ENCODE results near the gene GPC6. TPM values are rescaled to one million over a fixed set of nuclear protein-coding genes. Genes with fewer than 3 reads are reported as not detected.

The GPC6 gene
- total and polyA plus RNA-seq, 9 of the 15 experiments (the other 6 are each of a cell fraction or from before 2014, with no cell fraction given), result under 0.01 to 0.20 (median 0.01) TPM; not detected in 4

DNA sequence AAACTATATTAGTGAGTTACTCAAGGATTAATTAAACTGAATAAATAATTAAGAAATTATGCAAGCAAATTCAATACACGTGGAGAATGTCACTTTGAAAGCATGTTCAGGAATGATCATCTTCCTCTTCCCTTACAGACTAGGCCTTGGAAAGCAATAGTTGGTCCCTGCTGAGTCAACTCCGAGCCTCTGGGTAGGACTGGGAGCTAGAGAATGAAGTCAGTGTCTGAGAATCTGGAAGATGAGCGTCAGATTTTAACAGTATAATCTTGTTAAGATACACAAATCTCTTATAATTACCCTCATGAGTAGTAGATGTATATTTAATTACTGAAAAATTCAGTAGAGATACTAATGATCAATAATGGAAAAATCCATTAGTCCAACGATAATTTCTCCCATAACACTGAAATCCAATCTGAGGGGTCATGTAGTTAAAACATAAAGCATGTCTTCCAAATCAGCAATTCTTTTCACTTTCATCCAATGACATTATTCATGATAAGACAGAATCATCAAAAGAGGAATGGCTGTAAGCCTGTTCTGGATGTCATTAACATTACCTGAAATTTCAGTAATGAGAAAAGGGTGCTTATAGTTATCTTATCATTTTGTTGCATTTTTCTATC, 829.9 kb downstream of the GPC6 start:
- Histone ChIP-seq H3K4me2 (ENCODE audit: insufficient read depth, low read length) (no peak overlapping the region), H3K9me1 (ENCODE audit: control insufficient read depth, insufficient read depth, low read length) (no peaks in the 10 kb centered on the region), H2AFZ (ENCODE audit: low read depth, low read length) (no peak overlapping the region), H3K4me3 (no peak overlapping the region), H3K9me3 (replicated peaks; ENCODE audit: control insufficient read depth, insufficient read depth, low read depth, low read length) (no peaks in the 10 kb centered on the region; the same call in 1 of the 2 replicates), H3K36me3 (ENCODE audit: control insufficient read depth, insufficient read depth, low read length) (no peaks in the 10 kb centered on the region), H3K4me1 (replicated peaks in 1 of 2; ENCODE audit: control insufficient read depth in 2 of 2, insufficient read depth in 2 of 2, low read length in 2 of 2) (no peaks in the 10 kb centered on the region), H3K9ac (ENCODE audit: insufficient read depth in 1 of 2, low read depth in 2 of 2, low read length in 2 of 2) (no peak overlapping the region), H4K20me1 (replicated peaks; ENCODE audit: control insufficient read depth, insufficient read depth, low read length) (no peaks in the 10 kb centered on the region), H3K27me3 (ENCODE audit: control insufficient read depth in 2 of 2, insufficient read depth in 2 of 2, low read length in 2 of 2) (no peaks in the 10 kb centered on the region), H3K79me2 (ENCODE audit: control insufficient read depth, insufficient read depth, low read length) (no peaks in the 10 kb centered on the region), H3K27ac (ENCODE audit: extremely low read depth, low read depth, low read length) (no peak overlapping the region)
- CTCF ChIA-PET (ENCODE audit: low intra/inter-chr PET ratio), result no interaction called here
- WGBS (ENCODE audit: insufficient coverage, low coverage, missing lambda C conversion rate), result 0% methylated on average over 4 of the region's 4 CpGs
- no peak for TF ChIP-seq PHB (CRISPR knock-in tag; IDR thresholded peaks at IDR 0.05)
- no peak for TF ChIP-seq STAT5A (IDR thresholded peaks at IDR 0.05; ENCODE audit: borderline replicate concordance, low read length)
- TF ChIP-seq EP400 (IDR thresholded peaks at IDR 0.05), result no peak
- TF ChIP-seq NFE2L1 (tag; IDR thresholded peaks at IDR 0.05; ENCODE audit: borderline replicate concordance, low read depth), result no peak
- no peak for TF ChIP-seq POLR2AphosphoS5 (IDR thresholded peaks at IDR 0.05; ENCODE audit: control insufficient read depth, insufficient read depth, low read depth, low read length)
- no peak for TF ChIP-seq IRF1 (CRISPR knock-in tag; IDR thresholded peaks at IDR 0.05; ENCODE audit: borderline replicate concordance)
- TF ChIP-seq, protein P1, sequence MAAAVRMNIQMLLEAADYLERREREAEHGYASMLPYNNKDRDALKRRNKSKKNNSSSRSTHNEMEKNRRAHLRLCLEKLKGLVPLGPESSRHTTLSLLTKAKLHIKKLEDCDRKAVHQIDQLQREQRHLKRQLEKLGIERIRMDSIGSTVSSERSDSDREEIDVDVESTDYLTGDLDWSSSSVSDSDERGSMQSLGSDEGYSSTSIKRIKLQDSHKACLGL (CRISPR knock-in tag; IDR thresholded peaks at IDR 0.05; ENCODE audit: borderline replicate concordance, poor library complexity, severe bottlenecking), result no peak
- TF ChIP-seq CHD2 (IDR thresholded peaks at IDR 0.05; ENCODE audit: low read depth, low read length), result no peak
- intact Hi-C loops (cut with micrococcal nuclease), result no loop called here
- FAIRE-seq, result no peak
- in situ Hi-C loops (cut with MboI), result no loop called here
- DNase-seq (ENCODE audit: extremely low read depth in 1 of 4, low spot score in 3 of 4), result no peak
- POLR2A ChIA-PET, result no interaction called here
- BruUV-seq (replicated peaks), result no TSS peak
- ATAC-seq, result no peak
